Ishikawa (cell line): ENCODE results near the gene P2RY2.

Experiments
- MAX ChIP-seq: IDR thresholded peaks from 2 replicates; pipeline ENCODE4 v1.6.1; 2012
- TEAD4 ChIP-seq: IDR thresholded peaks from 2 replicates; pipeline ENCODE4 v1.6.1; 2012

GRCh38 chr11:73233692-73234470, 15.8 kb downstream of the P2RY2 start:
- no peak for TF ChIP-seq TEAD4
- TF ChIP-seq MAX: no peak
